ENCODE measurements around the gene LPP. TPM values are rescaled to one million over a fixed set of nuclear protein-coding genes. Genes with fewer than 3 reads are reported as not detected.

Gene LPP
- total and polyA plus RNA-seq, 2 of the 4 experiments (the other 2 are of a cell fraction) = 16.0 to 130 TPM

DNA sequence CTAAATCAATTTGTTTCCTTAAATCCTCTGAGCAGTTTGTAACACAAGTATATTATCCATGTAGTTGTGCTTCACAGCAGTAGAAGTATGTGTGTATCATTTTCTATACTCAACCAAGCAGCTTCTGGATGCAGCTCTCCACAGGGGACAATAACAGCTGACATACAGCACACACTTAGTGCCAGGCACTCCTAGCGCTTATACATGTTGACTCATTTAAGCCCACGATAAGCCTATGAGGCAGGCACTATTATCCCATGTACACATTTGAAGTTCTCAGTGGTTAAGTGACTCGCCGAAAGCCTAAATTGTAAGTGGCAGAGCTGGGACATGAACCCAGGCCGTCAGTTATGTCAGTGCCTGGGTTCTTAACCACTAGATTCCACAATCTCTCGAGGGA is 20.3 kb upstream of the LPP start:
- H4K20me1 ChIP-seq (ENCODE audit: insufficient read depth, low read length) = no peaks in the 10 kb centered on the region
- intact Hi-C loops (cut with micrococcal nuclease) = no loop called here
- H2AK9ac ChIP-seq (replicated peaks; ENCODE audit: low read depth, low read length, poor library complexity) = peak overlapping the region; percentile 51
- TF ChIP-seq, protein P1, sequence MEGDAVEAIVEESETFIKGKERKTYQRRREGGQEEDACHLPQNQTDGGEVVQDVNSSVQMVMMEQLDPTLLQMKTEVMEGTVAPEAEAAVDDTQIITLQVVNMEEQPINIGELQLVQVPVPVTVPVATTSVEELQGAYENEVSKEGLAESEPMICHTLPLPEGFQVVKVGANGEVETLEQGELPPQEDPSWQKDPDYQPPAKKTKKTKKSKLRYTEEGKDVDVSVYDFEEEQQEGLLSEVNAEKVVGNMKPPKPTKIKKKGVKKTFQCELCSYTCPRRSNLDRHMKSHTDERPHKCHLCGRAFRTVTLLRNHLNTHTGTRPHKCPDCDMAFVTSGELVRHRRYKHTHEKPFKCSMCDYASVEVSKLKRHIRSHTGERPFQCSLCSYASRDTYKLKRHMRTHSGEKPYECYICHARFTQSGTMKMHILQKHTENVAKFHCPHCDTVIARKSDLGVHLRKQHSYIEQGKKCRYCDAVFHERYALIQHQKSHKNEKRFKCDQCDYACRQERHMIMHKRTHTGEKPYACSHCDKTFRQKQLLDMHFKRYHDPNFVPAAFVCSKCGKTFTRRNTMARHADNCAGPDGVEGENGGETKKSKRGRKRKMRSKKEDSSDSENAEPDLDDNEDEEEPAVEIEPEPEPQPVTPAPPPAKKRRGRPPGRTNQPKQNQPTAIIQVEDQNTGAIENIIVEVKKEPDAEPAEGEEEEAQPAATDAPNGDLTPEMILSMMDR (conservative IDR thresholded peaks at IDR 0.05; ENCODE audit: low read depth, low read length) = no peak
- TF ChIP-seq RFX5 (IDR thresholded peaks at IDR 0.05; ENCODE audit: low read depth, low read length) (no peak), NFE2L2 (IDR thresholded peaks at IDR 0.05; ENCODE audit: low read depth, low read length) (no peak)
- peak overlapping the region; percentile 10; the same call in 1 of the 2 replicates for H2AK5ac ChIP-seq (ENCODE audit: low read depth, low read length)
- no peak overlapping the region for H3K27ac ChIP-seq (ENCODE audit: insufficient read depth, low read length)
- ChIA-PET CTCF (no interaction called here), POLR2A (ENCODE audit: unreplicated experiment) (no interaction called here)
- no peaks in the 10 kb centered on the region for H3K79me1 ChIP-seq (ENCODE audit: low read depth in 1 of 2, low read length in 2 of 2)
- no peak overlapping the region for H3K23ac ChIP-seq (ENCODE audit: low read depth, low read length)
- H4K8ac ChIP-seq (ENCODE audit: low read depth in 2 of 2, low read length in 2 of 2) = no peak overlapping the region
- BruUV-seq (replicated peaks) = no TSS peak
- in situ Hi-C loops (cut with MboI; ENCODE audit: low sequenced_read_pairs) = no loop called here
- H2BK5ac ChIP-seq (ENCODE audit: low read depth, low read length, poor library complexity, severe bottlenecking) = no peak overlapping the region
- H3K18ac ChIP-seq (ENCODE audit: low read depth, low read length) = no peak overlapping the region
- dilution Hi-C loops (cut with HindIII; ENCODE audit: low sequenced_read_pairs, unreplicated experiment) = no loop called here
- no peaks in the 10 kb centered on the region for H3K9me3 ChIP-seq (ENCODE audit: control insufficient read depth, insufficient read depth, low read length)
- no peak overlapping the region for H2BK15ac ChIP-seq (ENCODE audit: low read depth, low read length)
- no peak for ATAC-seq (ENCODE audit: low read depth)
- H2BK120ac ChIP-seq (ENCODE audit: low read depth, low read length) = no peak overlapping the region
- DNase-seq = peak; percentile 46
- H3K36me3 ChIP-seq (ENCODE audit: control insufficient read depth, insufficient read depth, low read length) = no peaks in the 10 kb centered on the region
- H3K4me2 ChIP-seq (ENCODE audit: low read depth, low read length) = no peak overlapping the region
- no peak overlapping the region for H4K5ac ChIP-seq (ENCODE audit: low read depth, low read length)
- WGBS, 2 experiments (ENCODE audit: extremely low coverage in 2 of 2, insufficient read length in 1 of 2) = no CpG with 5 or more reads among the region's 6 CpGs
- H3K14ac ChIP-seq (replicated peaks; ENCODE audit: low read depth, low read length) = 0 out of 2 replicates have a peak overlapping the region, but pooled peaks have one; percentile 1
- H3K9ac ChIP-seq (ENCODE audit: low read depth, low read length) = no peak overlapping the region
- H2AFZ ChIP-seq (replicated peaks; ENCODE audit: low read length, poor library complexity) = no peak overlapping the region
- no peak overlapping the region for H3K4me3 ChIP-seq (ENCODE audit: insufficient read depth, low read depth, low read length)
- peaks cover 2% of the 10 kb centered on the region; the same call in 1 of the 2 replicates for H3K4me1 ChIP-seq (ENCODE audit: control insufficient read depth, insufficient read depth, low read length)
- H3K4ac ChIP-seq (ENCODE audit: low read depth, low read length) = no peak overlapping the region
- H3K9me1 ChIP-seq (ENCODE audit: insufficient read depth, low read length) = peaks cover 3% of the 10 kb centered on the region
- no peak overlapping the region for H3K56ac ChIP-seq (ENCODE audit: extremely low read depth, insufficient read depth, low read length)
- no peak overlapping the region for H2BK20ac ChIP-seq (ENCODE audit: low read depth, low read length)
- H3K27me3 ChIP-seq (ENCODE audit: control insufficient read depth, insufficient read depth, low read length) = no peaks in the 10 kb centered on the region
- H4K91ac ChIP-seq (ENCODE audit: insufficient read depth, low read depth, low read length) = no peak overlapping the region
